ENCODE data around the gene PDCD11.

DNA sequence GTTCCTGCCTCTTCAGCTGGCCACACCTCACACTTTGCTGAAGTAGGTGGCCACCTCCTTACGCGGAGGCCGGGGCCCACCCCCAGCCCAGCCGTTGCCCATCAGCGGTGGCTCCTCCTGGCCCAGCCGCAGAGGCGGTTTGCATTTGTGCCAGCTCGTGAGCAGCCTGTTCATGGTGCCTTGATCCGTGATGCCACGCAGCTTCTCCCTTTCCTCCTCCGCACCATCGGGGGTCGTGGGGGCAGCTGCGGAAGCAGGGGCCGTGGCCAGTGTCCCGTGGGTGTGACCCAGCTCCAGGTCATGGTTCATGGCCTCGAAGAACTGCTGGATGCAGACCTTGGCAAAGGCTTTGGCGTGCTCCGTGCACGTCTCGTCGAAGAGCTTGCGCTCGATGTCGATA lies 58.8 kb downstream of the PDCD11 start:
- TF ChIP-seq CTCF (IDR thresholded peaks at IDR 0.05; ENCODE audit: low read depth, low read length, poor library complexity, severe bottlenecking) = no peak
- TF ChIP-seq EZH2phosphoT487 (IDR thresholded peaks at IDR 0.05; ENCODE audit: borderline replicate concordance, low read length) = no peak

Measured in DOHH2 (cell line).